ENCODE results near the gene ST8SIA6.

DNA sequence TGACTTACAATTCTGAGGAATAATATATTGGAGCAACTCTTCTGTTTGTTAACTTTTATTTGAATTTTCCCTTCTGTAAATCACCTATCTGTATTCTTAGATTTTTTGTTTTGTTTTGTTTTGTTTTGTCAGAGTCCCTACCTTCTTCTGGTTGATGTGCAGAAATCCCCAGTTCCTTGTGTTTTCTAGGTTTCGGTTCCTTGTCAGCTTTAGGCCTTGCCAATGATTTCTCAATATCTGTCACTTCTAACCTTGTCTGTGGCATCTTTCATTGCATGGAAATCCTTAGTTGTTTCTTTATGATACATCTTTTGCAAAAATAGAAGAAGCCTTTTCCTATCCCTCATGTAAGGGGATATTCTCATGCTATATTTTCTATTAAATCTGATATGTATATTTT is 21.7 kb upstream of the ST8SIA6 start:
- TF ChIP-seq POLR2AphosphoS5 (IDR thresholded peaks at IDR 0.05; ENCODE audit: low read depth, low read length) = no peak
- no peak for TF ChIP-seq POLR2A (IDR thresholded peaks at IDR 0.05; ENCODE audit: low read depth, low read length)
